ENCODE measurements around the gene KLHL26. TPM values are rescaled to one million over a fixed set of nuclear protein-coding genes. Genes with fewer than 3 reads are reported as not detected.
"Not testable (repeated sequence)": the region's sequence is repeated elsewhere in the genome, so short reads cannot be mapped to it uniquely, and the experiment has no call there.

KLHL26 gene
- total RNA-seq, 2 donors from 2014 or later: 7.3 to 14.7 TPM

DNA sequence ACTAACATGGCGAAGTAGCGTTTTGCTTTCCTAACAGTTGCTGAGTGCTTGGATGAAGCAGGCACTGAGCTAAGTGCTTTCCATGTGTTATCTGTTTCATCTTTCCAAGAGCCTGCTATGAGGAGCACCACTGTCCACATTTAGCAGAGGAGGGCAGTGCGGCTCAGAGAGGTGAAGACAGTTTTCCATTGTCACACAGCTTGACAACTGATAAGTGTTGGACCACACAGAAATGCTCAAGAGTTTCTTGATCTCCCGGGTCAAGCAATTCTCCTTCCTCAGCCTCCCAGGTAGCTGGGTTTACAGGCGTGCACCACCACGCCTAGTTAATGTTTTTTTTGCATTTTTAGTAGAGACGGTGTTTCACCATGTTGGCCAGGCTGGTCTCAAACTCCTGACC is 39.9 kb downstream of the KLHL26 start:
- TF ChIP-seq, protein P1, sequence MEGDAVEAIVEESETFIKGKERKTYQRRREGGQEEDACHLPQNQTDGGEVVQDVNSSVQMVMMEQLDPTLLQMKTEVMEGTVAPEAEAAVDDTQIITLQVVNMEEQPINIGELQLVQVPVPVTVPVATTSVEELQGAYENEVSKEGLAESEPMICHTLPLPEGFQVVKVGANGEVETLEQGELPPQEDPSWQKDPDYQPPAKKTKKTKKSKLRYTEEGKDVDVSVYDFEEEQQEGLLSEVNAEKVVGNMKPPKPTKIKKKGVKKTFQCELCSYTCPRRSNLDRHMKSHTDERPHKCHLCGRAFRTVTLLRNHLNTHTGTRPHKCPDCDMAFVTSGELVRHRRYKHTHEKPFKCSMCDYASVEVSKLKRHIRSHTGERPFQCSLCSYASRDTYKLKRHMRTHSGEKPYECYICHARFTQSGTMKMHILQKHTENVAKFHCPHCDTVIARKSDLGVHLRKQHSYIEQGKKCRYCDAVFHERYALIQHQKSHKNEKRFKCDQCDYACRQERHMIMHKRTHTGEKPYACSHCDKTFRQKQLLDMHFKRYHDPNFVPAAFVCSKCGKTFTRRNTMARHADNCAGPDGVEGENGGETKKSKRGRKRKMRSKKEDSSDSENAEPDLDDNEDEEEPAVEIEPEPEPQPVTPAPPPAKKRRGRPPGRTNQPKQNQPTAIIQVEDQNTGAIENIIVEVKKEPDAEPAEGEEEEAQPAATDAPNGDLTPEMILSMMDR (IDR thresholded peaks at IDR 0.05): no peak
- no peaks in the 10 kb centered on the region for H3K4me1 ChIP-seq
- no peak for DNase-seq
- H3K9ac ChIP-seq (ENCODE audit: low read depth in 2 of 2, low read length in 2 of 2): no peak overlapping the region
- intact Hi-C loops (cut with DNase I): no loop called here
- H3K27ac ChIP-seq: no peak overlapping the region
- no peaks in the 10 kb centered on the region for H3K9me3 ChIP-seq
- no peak overlapping the region for H3K4me3 ChIP-seq
- H3K27me3 ChIP-seq: no peaks in the 10 kb centered on the region
- H3K36me3 ChIP-seq: no peaks in the 10 kb centered on the region

DNA sequence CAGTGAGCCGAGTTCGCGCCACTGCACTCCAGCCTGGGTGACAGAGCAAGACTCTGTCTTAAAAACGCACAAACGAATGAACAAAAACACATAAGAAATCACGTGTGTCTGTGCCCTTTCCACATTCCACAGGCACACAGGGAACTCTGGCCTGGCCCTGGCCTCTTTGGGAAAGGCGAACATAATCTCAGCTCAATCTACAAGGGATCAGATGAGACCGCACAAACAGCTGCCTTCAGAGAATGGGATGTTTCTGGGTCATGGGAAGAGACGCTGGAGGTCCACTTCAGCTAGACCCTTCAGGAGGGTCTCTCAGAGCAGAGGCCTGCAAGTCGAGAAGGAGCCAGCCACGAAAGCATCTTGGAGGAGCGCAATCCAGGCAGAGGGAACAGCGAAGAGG is 40.3 kb downstream of the KLHL26 start:
- intact Hi-C loops (cut with DNase I): no loop called here
- H3K36me3 ChIP-seq: no peaks in the 10 kb centered on the region
- no peak overlapping the region for H3K27ac ChIP-seq
- no peaks in the 10 kb centered on the region for H3K4me1 ChIP-seq
- no peaks in the 10 kb centered on the region for H3K9me3 ChIP-seq
- H3K4me3 ChIP-seq: no peak overlapping the region
- TF ChIP-seq, protein P1 (IDR thresholded peaks at IDR 0.05): no peak
- H3K9ac ChIP-seq (ENCODE audit: low read depth in 2 of 2, low read length in 2 of 2): no peak overlapping the region
- no peak for DNase-seq
- H3K27me3 ChIP-seq: no peaks in the 10 kb centered on the region

DNA sequence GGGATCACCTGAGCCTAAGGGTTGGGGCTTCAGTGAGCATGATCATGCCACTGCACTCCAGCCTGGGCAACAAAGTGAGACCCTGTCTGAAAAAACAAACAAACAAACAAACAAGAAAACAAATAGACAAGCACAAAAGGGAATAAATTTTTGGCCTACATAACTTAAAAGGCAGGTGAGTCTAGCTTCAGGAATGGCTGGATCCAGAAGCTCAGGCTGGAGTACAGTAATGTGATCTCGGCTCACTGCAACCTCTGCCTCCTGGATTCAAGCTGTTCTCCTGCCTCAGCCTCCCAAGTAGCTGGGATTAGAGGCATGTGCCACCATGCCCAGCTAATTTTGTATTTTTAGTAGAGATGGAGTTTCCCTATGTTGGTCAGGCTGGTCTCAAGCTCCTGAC is 43.3 kb downstream of the KLHL26 start:
- intact Hi-C loops (cut with DNase I): loop anchor here (10.0 kb wide), 1 partner anchor 165 kb away; no protein-coding TSS in a partner anchor
- H3K36me3 ChIP-seq; H3K4me3 ChIP-seq; H3K27ac ChIP-seq; H3K27me3 ChIP-seq; H3K4me1 ChIP-seq; H3K9ac ChIP-seq (ENCODE audit: low read depth in 2 of 2, low read length in 2 of 2); DNase-seq; H3K9me3 ChIP-seq: not testable (repeated sequence)

DNA sequence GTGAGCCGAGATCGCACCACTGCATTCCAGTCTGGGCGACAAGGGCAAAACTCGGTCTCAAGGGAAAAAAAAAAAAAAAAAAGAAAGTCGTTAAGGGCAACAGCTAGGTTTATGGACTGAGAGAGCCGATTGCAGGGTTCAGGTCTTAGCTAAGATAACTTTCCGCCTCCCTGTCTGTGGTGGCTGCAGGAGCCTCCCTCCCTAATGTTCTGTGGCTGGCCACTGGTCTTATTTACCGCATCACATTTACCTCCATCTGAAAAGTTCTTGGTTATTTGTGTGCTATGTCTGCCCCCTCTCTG is 45.9 kb downstream of the KLHL26 start:
- Histone ChIP-seq H3K4me1 (peaks cover 7% of the 10 kb centered on the region), H3K4me3 (peak overlapping the region; percentile 54), H3K36me3 (no peaks in the 10 kb centered on the region), H3K9me3 (no peaks in the 10 kb centered on the region), H3K9ac (ENCODE audit: low read depth in 2 of 2, low read length in 2 of 2) (peak overlapping the region; percentile 56 to 82), H3K27ac (no peak overlapping the region), H3K27me3 (no peaks in the 10 kb centered on the region)
- DNase-seq: no peak
- TF ChIP-seq, protein P1 (IDR thresholded peaks at IDR 0.05): no peak
- intact Hi-C loops (cut with DNase I): loop anchor here (10.0 kb wide), 1 partner anchor 162 kb away; no protein-coding TSS in a partner anchor

DNA sequence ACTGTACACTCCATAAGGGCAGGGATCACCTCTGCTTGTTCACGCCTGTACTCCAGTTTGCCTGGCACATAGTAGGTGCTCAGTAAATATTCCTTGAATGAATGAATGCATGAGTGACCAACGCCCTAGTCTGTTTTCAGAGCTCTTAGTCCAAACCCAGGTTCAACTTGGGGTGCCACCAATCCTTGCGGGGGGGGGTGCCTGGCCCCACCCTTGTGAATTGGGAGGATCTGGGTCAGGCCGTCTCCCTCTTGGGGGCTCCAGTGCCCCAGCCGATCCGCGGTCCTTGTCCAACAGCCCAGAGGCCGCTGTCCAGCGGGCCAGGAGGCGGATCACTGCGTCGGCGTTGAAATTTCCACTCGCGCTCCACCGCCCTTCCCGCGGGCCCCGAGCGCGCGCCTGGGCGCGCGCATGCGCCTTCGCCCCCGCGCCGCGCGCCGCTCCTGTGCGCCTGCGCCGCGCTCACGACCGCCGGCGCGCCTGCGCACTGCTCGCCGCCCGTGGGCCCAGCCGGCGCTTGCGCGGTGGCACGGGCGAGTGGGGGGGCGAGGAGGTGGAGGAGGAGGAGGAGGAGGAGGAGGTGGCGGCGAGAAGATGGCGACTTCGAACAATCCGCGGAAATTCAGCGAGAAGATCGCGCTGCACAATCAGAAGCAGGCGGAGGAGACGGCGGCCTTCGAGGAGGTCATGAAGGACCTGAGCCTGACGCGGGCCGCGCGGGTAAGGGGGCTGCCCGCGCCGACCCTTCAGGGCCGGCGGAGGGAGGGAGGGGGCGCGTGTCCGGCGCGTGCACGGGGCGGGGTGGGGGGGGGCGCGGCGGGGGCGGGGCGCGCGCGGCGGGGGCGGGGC is 46.5 kb downstream of the KLHL26 start, which contains the start of gene CRTC1:
CRTC1 (plus strand) TSS at position 572 of the 849 bp plus-strand sequence; CDS start at position 595, 23 bp downstream.
- H3K27me3 ChIP-seq: no peaks in the 10 kb centered on the region
- TF ChIP-seq, protein P1 (IDR thresholded peaks at IDR 0.05): no peak
- H3K9me3 ChIP-seq: no peaks in the 10 kb centered on the region
- peak; percentile 90 for DNase-seq
- H3K4me3 ChIP-seq: peak within 1 kb of the TSS; percentile 54
- H3K36me3 ChIP-seq: no peaks in the 10 kb centered on the region
- H3K9ac ChIP-seq (ENCODE audit: low read depth in 2 of 2, low read length in 2 of 2): peak within 1 kb of the TSS; percentile 72 to 82
- H3K27ac ChIP-seq: peak within 1 kb of the TSS; percentile 61
- peaks cover 7% of the 10 kb centered on the region for H3K4me1 ChIP-seq
- intact Hi-C loops (cut with DNase I): loop anchor here (10.0 kb wide), 1 partner anchor 161 kb away; no protein-coding TSS in a partner anchor

Data from colonic mucosa (tissue), 4 donors.